ENCODE measurements around the gene VPS13C.

The VPS13C gene

DNA sequence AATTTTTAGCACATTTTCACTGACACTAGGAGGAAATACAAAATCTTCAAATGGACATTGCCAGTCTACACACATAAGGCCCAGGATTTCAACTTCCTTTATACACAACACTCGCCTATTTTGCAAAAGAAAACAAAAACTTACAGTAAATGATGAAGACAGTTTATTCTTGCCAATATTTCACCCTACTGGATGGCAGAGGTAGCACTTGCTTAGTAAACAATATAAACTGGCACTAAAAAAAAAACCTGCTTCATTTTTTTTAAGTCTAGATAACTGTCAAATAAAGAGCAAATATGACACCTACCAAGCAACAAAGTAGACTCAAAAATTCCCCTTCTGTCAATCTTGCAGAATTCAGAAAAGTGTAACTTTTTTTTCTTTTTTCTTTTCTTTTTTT is 204.0 kb downstream of the VPS13C start:
- DNase-seq (ENCODE audit: low read depth in 3 of 3): no peak

DNA sequence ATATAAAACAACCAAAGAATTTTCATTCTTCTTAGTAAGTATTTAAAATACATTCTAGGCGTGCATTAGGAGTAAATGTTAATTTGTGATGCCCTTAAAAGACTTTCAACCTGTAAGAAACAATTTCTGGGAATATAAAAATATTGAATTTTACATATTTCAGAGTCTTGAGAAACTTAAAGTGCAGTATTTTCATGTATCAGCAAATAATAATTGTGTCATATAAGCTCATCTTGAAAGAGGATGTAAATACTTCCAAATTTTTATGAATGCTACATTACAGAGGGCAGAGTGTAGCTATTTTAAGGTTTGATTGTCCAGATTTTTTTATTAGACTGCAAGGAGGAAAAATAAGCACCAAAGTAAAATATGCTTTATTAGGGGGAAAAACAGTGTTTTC is 207.1 kb downstream of the VPS13C start:
- no peak for DNase-seq (ENCODE audit: low read depth in 3 of 3)

DNA sequence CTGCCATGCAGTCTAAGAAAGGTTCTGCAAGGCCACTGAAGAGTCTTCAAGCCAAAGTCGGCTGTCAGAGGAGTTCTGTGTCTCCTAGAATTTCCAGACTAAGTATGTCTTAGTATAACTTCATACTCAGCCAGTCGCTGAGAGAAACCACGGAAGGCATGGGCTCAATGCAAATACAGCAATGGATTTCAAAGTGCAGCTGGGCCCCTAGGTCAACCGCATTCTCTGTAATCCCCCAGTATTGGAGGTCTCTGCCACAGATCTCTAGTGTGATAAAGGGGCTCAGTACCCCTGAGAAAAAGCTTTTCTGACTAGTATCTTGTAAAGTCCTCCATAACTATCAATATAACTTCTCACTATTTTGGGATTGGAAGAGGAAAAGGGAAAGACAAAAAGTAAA is 208.3 kb downstream of the VPS13C start:
- no peak for DNase-seq (ENCODE audit: low read depth in 3 of 3)

DNA sequence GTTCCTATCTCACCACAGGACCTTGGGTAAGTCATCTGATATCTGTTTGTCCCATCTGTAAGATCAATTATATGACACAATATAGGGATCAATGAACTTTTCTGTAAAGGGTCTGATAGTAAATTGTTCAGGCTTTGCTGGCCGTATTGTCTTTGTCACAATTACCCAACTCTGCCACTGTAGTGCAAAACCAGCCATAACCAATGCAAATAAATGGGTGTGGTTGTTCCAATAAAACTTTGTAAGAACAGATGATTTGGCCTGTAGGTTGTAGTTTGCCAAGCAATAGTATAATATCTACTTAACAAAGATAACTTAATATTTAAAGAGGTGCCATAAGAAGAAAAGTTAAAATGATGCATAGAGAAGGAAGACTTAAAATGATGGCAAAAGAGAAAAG is 210.8 kb downstream of the VPS13C start:
- no peak for DNase-seq (ENCODE audit: low read depth in 3 of 3)

DNA sequence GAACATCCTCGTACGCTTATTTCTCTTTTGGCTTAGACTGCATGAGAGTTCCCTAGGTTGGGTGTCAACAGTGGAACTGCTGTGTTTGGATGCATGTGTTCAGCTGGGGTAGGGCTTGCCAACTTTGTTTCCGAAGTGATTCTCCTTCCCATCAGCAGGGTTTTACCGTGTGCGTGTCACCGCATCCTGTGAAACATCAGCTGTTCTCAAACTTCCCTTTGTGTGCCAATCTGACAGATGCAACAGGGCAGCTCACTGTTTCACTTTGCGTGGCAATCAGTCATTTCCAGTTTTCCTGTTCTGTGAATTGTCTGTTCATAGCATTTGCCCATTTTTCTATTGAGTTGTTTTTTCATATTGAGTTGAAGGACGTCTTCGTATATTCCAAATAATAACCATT is 218.8 kb downstream of the VPS13C start:
- DNase-seq (ENCODE audit: low read depth in 3 of 3): no peak

DNA sequence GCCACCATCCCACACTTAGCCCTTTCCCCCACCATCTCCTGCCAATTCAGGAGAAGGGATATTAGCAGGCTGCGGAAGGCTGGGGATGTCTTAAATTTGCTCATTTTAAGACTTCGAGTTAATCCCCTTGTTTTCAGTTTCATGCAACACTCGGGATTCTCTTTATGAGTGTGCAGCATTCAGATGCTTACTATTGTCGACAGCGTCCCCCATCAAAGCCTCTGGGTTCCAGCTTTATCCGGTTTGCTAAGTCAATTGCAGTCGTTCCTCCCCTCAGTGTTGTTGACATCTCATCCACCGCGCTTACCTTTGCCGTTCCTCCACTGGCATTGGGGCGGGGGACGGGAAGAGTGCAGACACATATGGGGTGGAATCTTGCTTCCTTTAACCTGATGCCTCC is 220.2 kb downstream of the VPS13C start:
- DNase-seq (ENCODE audit: low read depth in 3 of 3): no peak

DNA sequence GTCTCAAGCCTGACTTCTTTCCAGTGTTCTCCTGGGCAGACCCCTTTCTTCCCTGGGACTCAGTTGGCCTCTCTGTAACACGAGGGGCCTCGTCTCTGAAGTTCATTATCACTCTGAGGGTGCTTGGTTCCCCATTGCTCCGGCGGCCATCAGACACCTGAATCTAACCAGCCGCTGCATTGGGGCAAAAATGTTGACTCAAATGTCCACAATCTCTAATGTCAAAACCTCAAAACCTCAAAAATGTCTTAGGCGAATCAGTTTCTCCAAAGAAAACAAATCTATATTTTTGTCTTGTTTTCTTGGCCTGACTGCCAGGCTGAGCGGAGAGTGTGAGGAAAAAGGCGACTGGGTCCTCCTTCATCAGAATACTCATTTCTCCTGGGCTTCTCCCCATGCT is 220.7 kb downstream of the VPS13C start:
- DNase-seq (ENCODE audit: low read depth in 3 of 3): no peak

DNA sequence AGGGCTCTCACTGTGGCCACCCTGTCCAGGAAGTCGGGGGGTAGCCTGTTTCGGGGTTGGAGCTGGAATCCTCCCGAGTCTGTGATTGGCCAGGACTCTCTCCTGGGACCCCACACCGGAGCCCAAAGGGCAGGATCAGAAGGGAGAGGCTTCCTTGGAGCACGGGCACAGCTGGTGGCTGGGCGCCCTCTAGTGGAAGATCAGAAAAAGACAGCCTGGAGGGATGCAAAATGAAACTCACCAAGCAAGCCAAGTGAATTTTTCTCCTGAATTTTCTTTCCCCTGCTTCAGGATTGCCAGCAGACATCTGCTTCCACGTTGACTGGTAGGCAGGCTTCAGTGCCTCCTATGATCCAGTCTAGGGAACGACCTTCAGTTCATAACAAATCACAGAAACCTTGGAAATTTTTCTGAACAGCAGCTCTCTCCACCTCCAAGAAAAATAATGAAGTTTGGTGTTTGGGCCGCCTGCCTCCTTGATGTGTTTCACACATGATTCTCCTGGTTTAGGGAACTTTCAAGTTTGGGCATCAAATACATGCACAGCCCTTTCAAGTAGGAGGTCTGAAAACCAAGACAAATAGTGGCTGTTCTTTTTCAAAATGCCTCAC is 224.6 kb downstream of the VPS13C start:
- peak; percentile 15 to 23 (median 20) for DNase-seq (ENCODE audit: low read depth in 3 of 3)

DNA sequence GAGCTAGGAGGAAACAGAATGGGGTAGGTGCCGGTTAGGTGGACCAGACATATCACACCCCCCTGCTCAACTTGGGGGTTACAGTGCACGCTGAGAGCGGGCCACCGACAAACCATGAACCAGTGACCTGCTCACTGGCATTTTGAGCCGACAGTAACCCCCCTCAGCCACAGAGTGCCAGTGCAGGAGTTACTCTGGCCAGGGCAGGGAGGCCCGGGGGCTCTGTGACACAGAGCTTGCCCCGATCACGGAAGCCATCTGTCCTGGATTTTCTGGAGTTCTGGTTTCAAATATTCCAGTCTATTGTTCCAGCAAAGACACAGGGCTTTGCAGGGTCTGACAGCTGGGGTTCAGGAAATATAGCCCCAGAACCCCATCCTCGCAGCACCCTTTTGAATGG is 225.2 kb downstream of the VPS13C start:
- no peak for DNase-seq (ENCODE audit: low read depth in 3 of 3)

DNA sequence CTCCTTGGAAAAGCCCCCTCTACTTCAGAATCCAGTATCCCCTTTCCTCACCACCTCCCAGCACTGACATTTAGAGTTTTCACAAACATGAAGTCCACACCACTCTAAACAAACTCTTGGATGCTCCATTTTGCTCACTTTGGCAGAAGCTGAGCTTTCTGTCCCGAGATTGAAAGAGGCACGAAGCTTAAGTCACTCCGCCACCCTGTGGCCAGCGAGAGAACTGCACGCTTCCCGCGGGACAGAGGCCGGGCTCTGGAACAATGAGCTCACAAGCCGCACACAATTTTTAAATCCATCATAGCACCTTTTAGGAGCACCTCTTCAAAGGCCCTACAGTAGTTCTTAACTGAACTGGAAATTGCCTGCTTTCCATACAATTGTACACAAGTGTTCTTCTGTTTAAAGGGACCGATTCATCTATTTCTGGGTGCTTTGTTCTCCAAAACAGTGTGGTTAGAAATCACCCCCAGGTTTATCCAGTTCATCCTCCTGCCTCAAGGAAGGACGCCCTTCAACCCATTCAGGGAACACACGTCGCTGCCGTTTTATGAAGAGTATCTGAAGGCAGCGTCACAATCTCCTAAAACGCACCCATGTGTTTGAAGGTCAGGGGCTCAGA is 226.1 kb downstream of the VPS13C start:
- peak; percentile 38 to 53 (median 50) for DNase-seq (ENCODE audit: low read depth in 3 of 3)

DNA sequence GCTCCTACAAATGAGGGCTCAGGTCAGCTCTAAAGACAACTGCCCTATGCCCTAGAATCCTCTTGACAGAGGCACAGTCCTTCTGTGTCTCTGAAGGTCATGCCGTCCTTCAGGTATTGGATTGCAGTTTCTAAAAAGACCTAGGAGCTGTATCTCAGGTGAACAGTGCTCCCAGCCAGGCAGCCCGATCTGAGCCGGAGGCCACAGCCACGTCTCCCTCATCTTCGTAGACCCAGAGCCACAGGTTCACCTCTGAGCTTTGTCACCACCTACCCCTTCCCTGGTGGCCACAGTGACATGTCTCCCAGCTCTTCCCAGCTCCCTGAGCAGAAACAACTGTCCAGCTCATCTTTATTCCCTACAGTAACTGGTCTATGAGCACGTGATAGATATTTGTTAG is 228.0 kb downstream of the VPS13C start:
- no peak for DNase-seq (ENCODE audit: low read depth in 3 of 3)

DNA sequence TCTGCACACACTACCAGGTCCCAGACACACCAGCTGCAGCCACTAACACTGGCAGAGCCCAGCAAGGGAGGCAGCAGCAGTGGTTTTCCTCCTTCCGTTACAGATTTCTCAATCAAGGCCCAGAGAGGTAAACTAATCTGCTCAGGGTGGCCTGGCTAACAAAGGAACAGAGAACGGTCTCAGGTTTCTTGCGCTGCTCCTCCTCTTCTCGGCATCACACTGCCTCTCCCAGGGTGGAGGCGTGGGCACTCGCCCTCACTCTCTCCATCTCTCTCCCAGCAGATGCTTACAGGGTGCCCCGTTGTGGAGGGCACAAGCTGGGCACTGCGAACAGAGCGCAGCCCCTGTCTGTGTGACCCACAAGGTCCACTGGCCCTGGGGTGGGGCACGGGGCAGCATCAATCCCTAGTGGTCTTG is 228.7 kb downstream of the VPS13C start:
- no peak for DNase-seq (ENCODE audit: low read depth in 3 of 3)

DNA sequence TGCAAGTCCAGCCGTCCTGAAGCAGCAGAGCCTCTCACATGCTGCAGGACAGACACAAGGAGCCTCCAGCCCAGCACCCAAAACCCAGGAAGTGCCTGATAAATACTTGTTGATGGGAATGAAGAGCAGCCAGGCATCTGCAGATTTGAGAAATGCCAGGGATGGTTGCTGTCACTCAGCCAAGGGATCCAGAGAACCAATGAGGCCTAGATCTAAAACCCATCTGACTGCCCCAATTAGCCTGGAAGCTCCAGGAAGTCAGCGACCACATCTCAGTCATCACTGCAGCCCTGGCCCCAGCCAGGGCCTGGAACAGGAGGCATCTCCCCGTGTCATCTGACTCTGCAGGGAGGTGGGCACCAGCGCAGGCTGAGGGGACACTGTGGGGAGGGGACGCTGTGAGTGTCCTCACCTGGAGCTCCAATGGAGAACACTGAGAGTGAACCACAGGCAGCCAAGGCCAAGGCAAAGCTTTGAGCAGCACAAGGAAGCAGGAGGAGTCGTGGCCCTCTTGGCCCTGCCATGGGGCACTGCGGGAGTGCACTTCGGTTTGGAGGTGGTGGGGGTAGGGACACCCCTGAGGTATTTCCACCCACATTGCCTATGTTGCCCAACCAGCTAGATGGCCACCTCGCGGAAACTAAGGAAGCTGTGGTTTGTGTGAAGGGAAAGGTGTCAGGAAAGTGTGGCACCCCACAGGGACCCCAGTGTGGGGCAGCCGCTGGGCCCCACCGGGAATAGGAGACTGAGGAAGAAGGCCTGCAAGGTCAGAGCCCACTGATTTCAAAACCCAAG is 229.5 kb downstream of the VPS13C start:
- DNase-seq (ENCODE audit: low read depth in 3 of 3): no peak

DNA sequence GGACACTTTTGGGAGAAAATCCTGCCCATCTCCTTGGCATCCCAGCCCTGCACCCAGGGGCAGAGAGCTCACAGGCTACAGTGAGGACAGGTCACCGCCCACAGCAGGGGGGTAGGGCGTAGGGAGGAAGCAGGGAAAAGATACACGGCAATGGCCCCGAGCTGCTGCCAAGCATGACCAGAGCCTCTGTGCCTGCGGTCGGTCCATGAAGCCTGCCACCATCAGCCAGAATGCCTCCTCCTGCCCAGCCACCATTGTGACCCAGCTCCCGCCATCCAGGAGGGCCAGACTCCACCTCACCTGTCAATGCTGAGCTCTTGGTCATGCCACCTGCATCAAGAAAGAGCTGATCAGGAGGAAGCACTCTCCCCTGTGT is 230.7 kb downstream of the VPS13C start:
- no peak for DNase-seq (ENCODE audit: low read depth in 3 of 3)

DNA sequence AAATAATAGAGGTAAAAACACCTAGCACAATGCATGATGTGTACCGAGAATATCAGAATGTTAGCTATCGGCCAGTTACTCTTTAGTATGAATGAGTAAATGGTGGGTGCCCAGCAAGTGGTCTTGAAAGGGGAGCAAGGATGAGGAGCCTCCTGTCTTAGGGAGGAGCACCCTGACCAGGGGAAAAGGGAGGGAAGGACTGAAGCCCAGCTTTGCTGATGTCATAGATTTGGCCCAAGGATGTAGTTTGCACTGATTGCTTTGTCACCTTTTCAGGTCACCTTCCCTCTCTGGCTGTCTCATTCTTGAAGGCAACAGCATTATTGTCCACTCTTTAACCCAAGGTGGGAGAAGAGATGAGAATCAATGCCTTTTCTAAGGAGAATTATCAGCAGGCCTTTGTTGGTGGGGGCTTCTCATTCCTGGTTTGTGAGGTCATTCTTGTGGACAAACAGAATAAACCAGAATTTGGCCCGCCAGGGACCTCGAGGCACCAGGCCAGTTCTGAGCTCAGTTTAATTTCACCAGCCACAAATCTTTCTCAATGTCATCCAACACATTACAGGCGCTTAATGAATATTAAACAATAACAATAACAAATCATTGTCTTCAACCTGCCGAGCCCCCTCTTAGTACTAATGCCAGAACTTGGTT is 231.3 kb downstream of the VPS13C start:
- DNase-seq (ENCODE audit: low read depth in 3 of 3): no peak

DNA sequence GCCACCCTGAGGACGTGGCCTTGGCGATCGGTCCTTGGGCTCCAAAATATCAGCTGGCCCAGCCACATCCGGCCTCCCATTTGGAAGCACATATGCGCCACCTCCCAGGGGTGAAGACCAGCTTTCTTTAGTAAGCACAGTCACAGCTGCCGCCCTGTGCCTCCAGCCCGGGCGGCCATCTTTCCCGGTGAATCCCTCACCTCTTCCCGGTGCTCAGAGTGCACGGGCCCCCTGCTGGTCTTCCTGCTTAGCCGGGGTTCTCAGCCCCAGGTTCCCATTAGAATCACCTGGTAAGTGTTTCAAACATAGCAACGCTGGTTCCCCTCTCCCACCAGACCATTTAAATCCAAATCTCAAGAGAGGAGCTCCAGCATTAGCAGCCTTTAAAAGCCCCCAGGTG is 232.2 kb downstream of the VPS13C start:
- DNase-seq (ENCODE audit: low read depth in 3 of 3): no peak

DNA sequence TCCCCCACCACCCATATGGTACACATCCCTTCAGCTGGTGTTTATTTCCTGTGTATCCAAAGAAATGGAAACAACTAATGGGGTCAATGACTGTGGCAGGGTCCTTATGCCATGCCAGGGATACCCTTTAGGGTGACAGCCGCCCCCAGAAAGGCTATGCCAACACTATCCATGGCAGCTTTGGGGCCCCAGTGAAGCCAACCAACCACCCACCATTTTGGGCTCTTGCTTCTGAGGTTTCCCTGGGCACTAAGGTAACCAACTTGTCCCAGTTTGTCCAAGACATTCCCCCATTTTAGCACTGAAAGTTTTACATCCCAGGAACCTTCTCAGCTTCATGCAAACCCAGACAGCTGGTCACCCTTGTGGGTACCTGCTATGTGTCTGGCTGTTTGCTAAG is 233.1 kb downstream of the VPS13C start:
- no peak for DNase-seq (ENCODE audit: low read depth in 3 of 3)

DNA sequence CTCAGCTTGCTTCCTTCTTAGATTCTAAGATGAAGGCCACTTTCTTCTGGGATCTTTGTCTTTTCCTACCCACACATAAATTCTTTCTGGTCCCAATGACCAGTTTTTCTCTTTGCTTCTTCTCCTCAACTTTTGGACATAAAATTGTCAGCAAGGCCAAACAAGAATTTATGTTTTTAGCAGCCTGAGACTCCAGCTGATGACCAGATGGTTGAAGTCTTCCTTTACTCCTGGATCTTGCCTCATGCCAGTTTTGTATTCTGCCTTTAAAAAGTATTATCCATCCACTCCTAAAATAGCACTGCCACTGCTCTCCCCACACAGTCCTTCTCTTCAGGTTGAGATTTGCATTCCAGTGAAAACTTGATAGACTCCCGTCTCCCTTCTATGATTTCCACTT is 236.0 kb downstream of the VPS13C start:
- no peak for DNase-seq (ENCODE audit: low read depth in 3 of 3)

DNA sequence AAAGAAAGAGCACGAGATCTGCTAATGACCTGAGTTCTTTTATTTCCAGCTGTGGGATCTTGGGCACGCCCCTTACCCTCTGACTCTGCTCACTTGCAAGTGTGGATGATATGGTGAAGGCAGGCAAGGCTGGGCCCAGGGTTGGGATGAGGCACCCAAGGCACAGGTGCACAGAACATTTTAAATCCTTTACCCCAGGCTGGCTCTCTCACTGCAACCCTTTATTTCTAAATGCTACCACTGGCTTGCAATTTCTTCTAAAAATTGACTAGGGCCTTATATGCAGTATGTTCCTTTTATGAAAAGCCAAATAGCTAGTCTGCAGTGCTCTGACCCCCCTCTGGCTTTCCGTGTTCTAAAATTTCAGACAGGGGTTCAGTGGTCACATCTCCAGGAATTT is 237.7 kb downstream of the VPS13C start:
- DNase-seq (ENCODE audit: low read depth in 3 of 3): no peak

DNA sequence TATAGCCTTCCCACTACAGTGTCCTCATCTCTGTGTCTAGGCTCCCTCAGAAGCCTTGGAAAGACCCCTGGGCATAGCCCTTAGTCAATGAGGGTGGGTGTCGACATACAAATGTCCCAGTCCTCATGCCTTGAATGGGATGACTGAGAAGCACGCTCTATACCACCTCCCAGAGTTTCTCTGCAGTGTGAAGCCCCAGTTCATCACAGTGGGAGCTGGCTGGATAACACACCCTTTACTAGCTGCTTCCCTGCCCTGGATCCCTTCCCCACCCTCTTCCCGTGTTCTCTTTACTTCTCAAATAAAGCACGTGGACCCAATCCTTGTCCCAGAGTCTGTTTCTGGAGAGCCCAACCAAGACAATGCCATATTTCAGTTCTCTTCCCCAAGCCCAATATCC is 239.3 kb downstream of the VPS13C start:
- no peak for DNase-seq (ENCODE audit: low read depth in 3 of 3)

DNA sequence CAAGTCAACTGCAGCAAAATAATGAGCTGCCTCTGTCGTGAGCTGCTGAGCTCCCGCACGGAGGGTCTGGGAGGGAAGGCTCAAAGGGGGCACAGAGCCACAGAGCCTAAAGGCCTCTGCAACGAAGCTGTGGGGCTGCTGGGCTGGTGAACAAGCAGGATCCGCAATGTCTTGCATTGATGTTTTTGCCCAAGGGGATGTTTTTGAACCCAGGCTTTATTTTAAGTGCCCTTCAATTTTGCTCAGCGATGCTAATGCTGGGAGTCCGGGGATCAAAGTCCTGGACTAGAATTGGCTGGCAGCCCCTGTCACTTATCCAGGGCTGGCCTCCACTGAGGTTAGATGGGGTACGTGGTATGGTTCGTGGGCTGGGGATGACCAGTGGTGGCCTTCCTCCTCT is 240.0 kb downstream of the VPS13C start:
- DNase-seq (ENCODE audit: low read depth in 3 of 3): no peak

DNA sequence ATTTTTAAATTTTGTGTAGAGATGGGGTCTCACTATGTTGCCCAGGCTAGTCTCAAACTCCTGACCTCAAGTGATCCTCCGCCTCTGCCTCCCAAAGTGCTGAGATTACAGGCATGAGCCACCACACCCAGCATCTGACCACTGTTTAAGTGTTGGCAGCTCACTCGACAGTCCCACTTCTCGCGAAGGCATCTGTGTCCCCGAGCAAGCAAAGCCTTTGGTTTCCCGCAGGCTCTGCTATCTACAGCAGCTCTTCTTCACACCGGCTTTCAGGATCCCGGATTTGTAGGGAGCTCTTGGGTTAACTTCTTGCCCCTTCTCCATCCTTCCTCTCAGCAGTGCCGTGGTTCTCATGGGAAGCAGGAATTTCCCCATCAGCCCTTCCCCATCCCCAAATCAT is 240.9 kb downstream of the VPS13C start:
- no peak for DNase-seq (ENCODE audit: low read depth in 3 of 3)

DNA sequence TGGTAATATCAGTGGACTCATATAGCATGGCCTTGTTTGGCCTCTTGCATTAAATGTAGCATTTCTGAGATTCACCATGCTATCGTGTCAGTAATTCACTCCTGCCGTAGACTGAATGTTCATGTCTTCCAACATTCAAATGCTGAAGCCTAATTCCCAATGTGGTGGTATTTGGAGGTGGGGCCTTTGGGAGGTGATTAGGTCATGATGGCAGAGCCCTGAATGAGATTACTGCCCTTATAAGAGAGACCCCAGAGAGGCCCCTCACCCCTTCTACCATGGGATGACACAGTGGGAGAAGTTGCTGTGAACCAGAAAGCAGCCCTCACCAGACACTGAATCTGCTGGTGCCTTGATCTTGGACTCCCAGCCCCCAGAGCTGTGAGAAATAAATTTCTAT is 241.4 kb downstream of the VPS13C start:
- DNase-seq (ENCODE audit: low read depth in 3 of 3): no peak

Measured in stimulated activated CD4-positive, alpha-beta T cell treated with anti-CD3 and anti-CD28 coated beads, TNF-alpha, amount 100 ng/mL, for 4 hours (primary cell).